ENCODE measurements around the gene NUP93.

- no peak for TF ChIP-seq CTCF (optimal IDR thresholded peaks at IDR 0.05 in 1 of 3, IDR thresholded peaks at IDR 0.05 in 1 of 3, conservative IDR thresholded peaks at IDR 0.05 in 1 of 3; ENCODE audit: extremely low read depth in 1 of 3, insufficient read depth in 2 of 3, low read length in 3 of 3)
- TF ChIP-seq EZH2 (IDR thresholded peaks at IDR 0.05; ENCODE audit: low read length), result no peak
These were observed 87.1 kb downstream of the NUP93 start for GRCh38 chr16:56817056-56817455.

Data from keratinocyte (primary cell).